H1 (cell line): ENCODE measurements around the gene PTPRG. TPM values are rescaled to one million over a fixed set of nuclear protein-coding genes. Genes with fewer than 3 reads are reported as not detected.

Source experiments
- CTCF ChIA-PET: fragments of 300-600 bp; sonication (Branson Sonifier 250); formaldehyde crosslinking; loops from one replicate; lab custom pipeline; 2021; ENCODE audit not compliant: partially characterized antibody; lab: Charles Lee
- POLR2A ChIA-PET: fragments of 300-600 bp; sonication (Branson Sonifier 250); formaldehyde crosslinking; loops from one replicate; lab custom pipeline; 2021; ENCODE audit warnings: inconsistent platforms; ENCODE audit not compliant: partially characterized antibody; lab: Charles Lee
- DNase-seq, 2 experiments: peaks; one replicate each; pipeline versions ENCODE4 v3.0.0 to v3.0.0-alpha.2; 2010 to 2022; ENCODE audit warnings: low spot score in 2 of 2, low read depth in 1 of 2, mixed read lengths in 1 of 2
- FAIRE-seq: peaks from 2 replicates; lab custom pipeline; 2011; peaks lifted over from hg19 to GRCh38; lab: Jason Lieb, UNC
- H2AFZ ChIP-seq: 2 replicates; pipeline ENCODE4 v1.8.1; 2012; ENCODE audit warnings: low read length, inconsistent platforms
- H2AK5ac ChIP-seq: 2 replicates; pipeline ENCODE4 v1.6.1; 2013; ENCODE audit warnings: low read depth, low read length
- H2BK120ac ChIP-seq: replicated peaks from 2 replicates; pipeline ENCODE3; 2013; ENCODE audit warnings: low read depth, low read length, inconsistent platforms
- H2BK12ac ChIP-seq: 2 replicates; pipeline ENCODE4 v1.6.1; 2013; ENCODE audit warnings: low read depth, low read length
- H2BK15ac ChIP-seq: 2 replicates; pipeline ENCODE4 v1.6.1; 2013; ENCODE audit warnings: low read length
- H2BK20ac ChIP-seq: 2 replicates; pipeline ENCODE4 v1.6.1; 2013; ENCODE audit warnings: low read length
- H2BK5ac ChIP-seq: 2 replicates; pipeline ENCODE4 v1.6.1; 2013; ENCODE audit warnings: low read depth, low read length
- H3K14ac ChIP-seq: 2 replicates; pipeline ENCODE4 v1.6.1; 2013; ENCODE audit warnings: inconsistent platforms; ENCODE audit not compliant: insufficient read length
- H3K18ac ChIP-seq: 2 replicates; pipeline ENCODE4 v1.6.1; 2013; ENCODE audit warnings: low read length; ENCODE audit errors: extremely low read depth
- H3K23ac ChIP-seq: 2 replicates; pipeline ENCODE4 v1.6.1; 2013; ENCODE audit warnings: inconsistent platforms; ENCODE audit not compliant: insufficient read length
- H3K23me2 ChIP-seq: 2 replicates; pipeline ENCODE4 v1.6.1; 2013; ENCODE audit warnings: low read depth, low read length
- H3K27ac ChIP-seq: 2 replicates; pipeline ENCODE4 v1.6.1; 2011; ENCODE audit warnings: low read depth, low read length, inconsistent platforms
- H3K27me3 ChIP-seq, 4 experiments: replicated peaks in 1 of 4; 1 replicate in 1 of 4; 2 replicates in 3 of 4; pipeline versions ENCODE4 v1.6.1 to v1.8.1; 2011 to 2013; ENCODE audit warnings: low read length in 3 of 4, mild to moderate bottlenecking in 3 of 4, inconsistent platforms in 2 of 4, mixed read lengths in 2 of 4, moderate library complexity in 1 of 4; ENCODE audit not compliant: control insufficient read depth in 3 of 4, insufficient read depth in 3 of 4; ENCODE audit errors: extremely low read depth in 1 of 4
- H3K36me3 ChIP-seq, 4 experiments: 2 replicates each; pipeline versions ENCODE4 v1.6.1 to v1.8.1; 2011 to 2013; ENCODE audit warnings: mild to moderate bottlenecking in 4 of 4, low read length in 3 of 4, moderate library complexity in 2 of 4, control low read depth in 1 of 4, inconsistent platforms in 1 of 4; ENCODE audit not compliant: insufficient read depth in 4 of 4, control insufficient read depth in 2 of 4
- H3K4ac ChIP-seq: replicated peaks from 2 replicates; pipeline ENCODE3; 2013; ENCODE audit warnings: low read length, low read depth, mixed read lengths, inconsistent platforms; ENCODE audit not compliant: insufficient read length
- H3K4me1 ChIP-seq, 4 experiments: replicated peaks in 1 of 4; 1 replicate in 1 of 4; 2 replicates in 3 of 4; pipeline versions ENCODE4 v1.6.1 to v1.8.1; 2011 to 2013; ENCODE audit warnings: low read length in 3 of 4, inconsistent platforms in 2 of 4, mixed read lengths in 1 of 4; ENCODE audit not compliant: insufficient read depth in 4 of 4, control insufficient read depth in 3 of 4
- H3K4me2 ChIP-seq, 2 experiments: 2 replicates each; pipeline versions ENCODE4 v1.6.1 to v1.8.1; 2011 to 2013; ENCODE audit warnings: low read depth in 2 of 2, low read length in 2 of 2, control low read depth in 1 of 2, inconsistent platforms in 1 of 2, mild to moderate bottlenecking in 1 of 2; ENCODE audit not compliant: insufficient read depth in 1 of 2
- H3K4me3 ChIP-seq, 4 experiments: fragments of 200-600, 300-600 bp in 1 of 4; sonication (generic), shearing (Covaris generic), sonication (Bioruptor Twin) in 1 of 4; 2 replicates each; pipeline versions ENCODE4 v1.5.1 to v1.8.1; 2011 to 2016; ENCODE audit warnings: low read length in 4 of 4, low read depth in 3 of 4, control low read depth in 2 of 4, inconsistent platforms in 2 of 4, mild to moderate bottlenecking in 2 of 4, mixed read lengths in 1 of 4, moderate library complexity in 1 of 4; ENCODE audit not compliant: insufficient read depth in 2 of 4; ENCODE audit errors: extremely low read depth in 1 of 4
- H3K56ac ChIP-seq: replicated peaks from 2 replicates; pipeline ENCODE3; 2013; ENCODE audit warnings: low read depth, mild to moderate bottlenecking, mixed read lengths, low read length, inconsistent platforms; ENCODE audit not compliant: insufficient read length
- H3K79me1 ChIP-seq: 2 replicates; pipeline ENCODE4 v1.6.1; 2013; ENCODE audit warnings: low read depth, low read length, control low read depth
- H3K79me2 ChIP-seq, 2 experiments: 2 replicates each; pipeline versions ENCODE4 v1.6.1 to v1.8.1; 2012 to 2013; ENCODE audit warnings: low read length in 2 of 2, mild to moderate bottlenecking in 2 of 2, inconsistent platforms in 1 of 2; ENCODE audit not compliant: insufficient read depth in 2 of 2, control insufficient read depth in 1 of 2
- H3K9ac ChIP-seq, 4 experiments: replicated peaks in 1 of 4; 1 replicate in 1 of 4; 2 replicates in 3 of 4; pipeline versions ENCODE4 v1.6.1 to v1.8.1; 2011 to 2013; ENCODE audit warnings: low read depth in 3 of 4, low read length in 3 of 4, control low read depth in 2 of 4, mild to moderate bottlenecking in 2 of 4, moderate library complexity in 2 of 4, inconsistent platforms in 1 of 4; ENCODE audit errors: extremely low read depth in 1 of 4
- H3K9me3 ChIP-seq, 2 experiments: 2 replicates each; pipeline versions ENCODE4 v1.6.1 to v1.8.1; 2012 to 2013; ENCODE audit warnings: mild to moderate bottlenecking in 2 of 2, moderate library complexity in 2 of 2, control low read depth in 1 of 2, inconsistent platforms in 1 of 2, low read depth in 1 of 2, low read length in 1 of 2, mixed read lengths in 1 of 2; ENCODE audit not compliant: insufficient read depth in 2 of 2
- H4K20me1 ChIP-seq, 2 experiments: replicated peaks in 1 of 2; 2 replicates each; pipeline versions ENCODE3 to v1.8.1; 2011 to 2013; ENCODE audit warnings: inconsistent platforms in 2 of 2, low read length in 2 of 2, mild to moderate bottlenecking in 1 of 2; ENCODE audit not compliant: insufficient read depth in 2 of 2, control insufficient read depth in 1 of 2
- H4K5ac ChIP-seq: 2 replicates; pipeline ENCODE4 v1.6.1; 2013; ENCODE audit warnings: low read length, low read depth, mixed read lengths, inconsistent platforms; ENCODE audit not compliant: insufficient read length
- H4K8ac ChIP-seq: 2 replicates; pipeline ENCODE4 v1.8.0; 2013; ENCODE audit warnings: mild to moderate bottlenecking, moderate library complexity, low read length, inconsistent platforms; ENCODE audit not compliant: insufficient read depth; ENCODE audit errors: extremely low read depth
- H4K91ac ChIP-seq: replicated peaks from 2 replicates; pipeline ENCODE3; 2013; ENCODE audit warnings: low read length, mixed read lengths, inconsistent platforms; ENCODE audit not compliant: insufficient read length
- BRCA1 ChIP-seq: IDR thresholded peaks from 2 replicates; pipeline ENCODE4 v1.6.1; 2012; ENCODE audit warnings: low read depth, low read length, improper control_type of control experiment
- CBX5 ChIP-seq: fragments of 300-800, 300-1000 bp; sonication (generic); IDR thresholded peaks from 2 replicates; pipeline ENCODE4 v1.7.1; 2016; ENCODE audit warnings: antibody characterized with exemption, low read length, low read depth
- CBX8 ChIP-seq: fragments of 300-800, 300-1000 bp; sonication (generic); IDR thresholded peaks from 2 replicates; pipeline ENCODE4 v1.7.1; 2016; ENCODE audit warnings: low read depth, low read length, borderline replicate concordance
- CHD2 ChIP-seq: IDR thresholded peaks from 2 replicates; pipeline ENCODE4 v1.6.1; 2012; ENCODE audit warnings: low read length, improper control_type of control experiment
- CTBP2 ChIP-seq: IDR thresholded peaks from 2 replicates; pipeline ENCODE4 v1.7.0; 2011; ENCODE audit warnings: borderline replicate concordance, mild to moderate bottlenecking, moderate library complexity, mixed read lengths, low read length; ENCODE audit not compliant: insufficient read depth, insufficient read length
- GTF2F1 ChIP-seq: IDR thresholded peaks from 2 replicates; pipeline ENCODE4 v1.6.1; 2012; ENCODE audit warnings: low read depth, low read length, improper control_type of control experiment, borderline replicate concordance
- PHF8 ChIP-seq: fragments of 200-600 bp; sonication (generic); conservative IDR thresholded peaks from 2 replicates; pipeline ENCODE4 v1.7.1; 2012; ENCODE audit warnings: low read depth, mild to moderate bottlenecking, inconsistent platforms, low read length, moderate library complexity
- RBBP5 ChIP-seq: IDR thresholded peaks from 2 replicates; pipeline ENCODE4 v1.7.1; 2012; ENCODE audit warnings: low read depth, mild to moderate bottlenecking, inconsistent platforms, low read length, moderate library complexity, borderline replicate concordance
- RXRA ChIP-seq: IDR thresholded peaks from 2 replicates; pipeline ENCODE4 v1.6.1; 2011; ENCODE audit warnings: low read depth, mild to moderate bottlenecking, low read length, moderate library complexity; ENCODE audit not compliant: insufficient read depth
- SIN3A ChIP-seq, 2 experiments: IDR thresholded peaks in 1 of 2; conservative IDR thresholded peaks in 1 of 2; 2 replicates each; pipeline ENCODE4 v1.6.1; 2011 to 2012; ENCODE audit warnings: low read length in 2 of 2, improper control_type of control experiment in 1 of 2, low read depth in 1 of 2, mild to moderate bottlenecking in 1 of 2
- SIX5 ChIP-seq: IDR thresholded peaks from 2 replicates; pipeline ENCODE4 v1.6.1; 2011; ENCODE audit warnings: mild to moderate bottlenecking, low read depth, low read length
- SP1 ChIP-seq: IDR thresholded peaks from 2 replicates; pipeline ENCODE4 v1.6.1; 2011; ENCODE audit warnings: low read depth, low read length
- SP4 ChIP-seq: IDR thresholded peaks from 2 replicates; pipeline ENCODE4 v1.6.1; 2012; ENCODE audit warnings: low read length, inconsistent platforms
- SUZ12 ChIP-seq: fragments of 200-600 bp; sonication (generic); IDR thresholded peaks from 2 replicates; pipeline ENCODE4 v1.6.1; 2012; ENCODE audit warnings: mild to moderate bottlenecking, inconsistent platforms, low read length, moderate library complexity, mixed read lengths
- TCF12 ChIP-seq: IDR thresholded peaks from 2 replicates; pipeline ENCODE4 v1.6.1; 2011; ENCODE audit warnings: low read depth, mild to moderate bottlenecking, low read length
- WGBS, 2 experiments: shearing (Covaris generic) in 1 of 2; methylation state at CpG; one replicate each; pipeline versions ENCODE4 v1.1.6 to v1.1.7; 2013 to 2015; ENCODE audit warnings: low lambda C conversion rate in 2 of 2, mixed read lengths in 2 of 2, inconsistent platforms in 1 of 2, low coverage in 1 of 2, missing lambda C conversion rate in 1 of 2; ENCODE audit not compliant: insufficient replicate concordance in 2 of 2, insufficient coverage in 1 of 2, insufficient read length in 1 of 2; ENCODE audit errors: extremely low coverage in 1 of 2, missing lambda C conversion rate in 1 of 2; 5-methylcytosine and 5-hydroxymethylcytosine counted together
- polyA plus RNA-seq, 7 experiments: library from polyadenylated mRNA; depleted of rRNA in 3 of 7; stranded (reverse) in 5 of 7; unstranded in 2 of 7; fragments of >200 nt in 5 of 7; fragments of 200-250 nt in 2 of 7; gene quantifications; 1 replicate in 5 of 7; 2 replicates in 1 of 7; 4 replicates in 1 of 7; pipeline versions ENCODE4 v1.2.1 to v1.2.3, GENCODE V29; 2011 to 2013; ENCODE audit warnings: missing spikeins in 2 of 7, mixed read lengths in 2 of 7
- total RNA-seq: library from RNA; stranded (reverse); fragmentation: NEBNext Ultra II Directional; extraction: Animal tissue kit (Norgen Biotek cat#: 25700); gene quantifications from 2 replicates; pipeline ENCODE4 v1.2.1, GENCODE V29; 2021

PTPRG gene
- total and polyA plus RNA-seq, 2 of the 8 experiments (the other 6 are each of a cell fraction or from before 2014, with no cell fraction given) = 23.3 to 96.2 TPM

DNA sequence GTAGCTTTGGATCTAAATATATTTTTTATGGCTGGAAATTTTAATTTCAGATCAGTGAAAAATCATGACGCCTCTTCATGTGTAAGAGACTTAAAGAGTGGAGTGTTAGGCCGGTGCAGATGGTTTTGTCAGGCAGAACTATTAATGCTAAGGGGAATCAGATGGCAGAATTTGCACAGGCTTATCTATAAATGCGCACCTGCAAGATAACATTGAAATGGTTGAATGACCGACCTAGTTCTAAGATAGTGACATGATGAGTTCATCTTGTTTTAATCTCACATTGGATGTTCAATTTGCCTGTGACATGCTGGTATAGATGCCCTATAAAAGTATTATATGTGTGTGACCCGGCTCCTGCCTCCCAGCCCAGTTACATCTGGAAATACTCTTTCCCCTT is 471.4 kb downstream of the PTPRG start:
- Histone ChIP-seq H3K4me1 (no peaks in the 10 kb centered on the region), H4K20me1 (no peaks in the 10 kb centered on the region), H3K4me3 (no peak overlapping the region), H3K79me1 (no peaks in the 10 kb centered on the region; the same call in 1 of the 2 replicates), H3K56ac (no peak overlapping the region), H4K8ac (no peak overlapping the region), H2BK20ac (no peak overlapping the region), H3K9ac (no peak overlapping the region), H4K91ac (no peak overlapping the region), H2BK5ac (no peak overlapping the region), H2BK12ac (no peak overlapping the region), H3K79me2 (peaks cover 0 to 4% of the 10 kb centered on the region in 2 experiments; a peak in 2 of 4 replicates), H3K23me2 (no peaks in the 10 kb centered on the region), H4K5ac (no peak overlapping the region), H3K4ac (no peak overlapping the region), H3K18ac (no peak overlapping the region), H3K4me2 (no peak overlapping the region), H3K14ac (no peak overlapping the region), H2AK5ac (no peak overlapping the region), H3K9me3 (no peaks in the 10 kb centered on the region), H2BK120ac (no peak overlapping the region), H3K27me3 (no peaks in the 10 kb centered on the region), H2AFZ (no peak overlapping the region), H3K27ac (no peak overlapping the region), H2BK15ac (no peak overlapping the region), H3K23ac (no peak overlapping the region), H3K36me3 (no peaks in the 10 kb centered on the region)
- WGBS, 2 experiments = 92% methylated on average over 5 of the region's 5 CpGs; no CpG with 5 or more reads in 1 of the 2 experiments
- no peak for FAIRE-seq
- ChIA-PET CTCF (interaction anchor here (1.1 kb wide), 1 partner anchor 12 kb away, joined by 3 read pairs; no protein-coding TSS in a partner anchor), POLR2A (interaction anchor here (0.8 kb wide), 1 partner anchor 11 kb away, joined by 3 read pairs; no protein-coding TSS in a partner anchor)
- no peak for DNase-seq
- TF ChIP-seq CBX8 = no peak
- TF ChIP-seq SUZ12 = no peak
- no peak for TF ChIP-seq SP4
- no peak for TF ChIP-seq SP1
- TF ChIP-seq PHF8 = no peak
- TF ChIP-seq BRCA1 = no peak
- no peak for TF ChIP-seq TCF12
- TF ChIP-seq GTF2F1 = no peak
- no peak for TF ChIP-seq SIN3A (conservative IDR thresholded peaks at IDR 0.05 in 1 of 2, IDR thresholded peaks at IDR 0.05 in 1 of 2; ENCODE audit: low read depth in 1 of 2, low read length in 2 of 2)
- TF ChIP-seq CTBP2 = no peak
- no peak for TF ChIP-seq CBX5
- no peak for TF ChIP-seq RBBP5
- no peak for TF ChIP-seq SIX5
- TF ChIP-seq RXRA = no peak
- TF ChIP-seq CHD2 = no peak
